GM23248 (cell line): ENCODE data around the gene JUP. TPM values are rescaled to one million over a fixed set of nuclear protein-coding genes. Genes with fewer than 3 reads are reported as not detected.

Source experiments
- DNase-seq: peaks from one replicate; pipeline ENCODE4 v3.0.0-alpha.2; 2015
- H2AFZ ChIP-seq: fragments of 200-600 bp; sonication (generic); 2 replicates; pipeline ENCODE4 v1.6.1; 2016; ENCODE audit warnings: antibody characterized with exemption
- H3F3A ChIP-seq: fragments of 200-600 bp; sonication (generic); 2 replicates; pipeline ENCODE4 v1.6.1; 2016; ENCODE audit warnings: mild to moderate bottlenecking, antibody characterized with exemption, mixed run types; ENCODE audit not compliant: insufficient read depth
- H3K27ac ChIP-seq: fragments of 200-600 bp; sonication (generic); 2 replicates; pipeline ENCODE4 v1.5.1; 2016; ENCODE audit warnings: mild to moderate bottlenecking
- H3K27me3 ChIP-seq: fragments of 200-600 bp; sonication (generic); replicated peaks from 2 replicates; pipeline ENCODE4 v1.6.1; 2016; ENCODE audit warnings: mild to moderate bottlenecking; ENCODE audit not compliant: insufficient read depth
- H3K36me3 ChIP-seq: fragments of 200-600 bp; sonication (generic); 2 replicates; pipeline ENCODE4 v1.6.1; 2016; ENCODE audit warnings: low read depth, mild to moderate bottlenecking
- H3K4me1 ChIP-seq: fragments of 200-600 bp; sonication (generic); 2 replicates; pipeline ENCODE4 v1.6.1; 2016; ENCODE audit warnings: mild to moderate bottlenecking; ENCODE audit not compliant: insufficient read depth
- H3K4me2 ChIP-seq: fragments of 200-600 bp; sonication (generic); one replicate; pipeline ENCODE4 v1.6.1; 2016; ENCODE audit warnings: mild to moderate bottlenecking; ENCODE audit not compliant: unreplicated experiment
- H3K4me3 ChIP-seq: fragments of 200-600 bp; sonication (generic); 2 replicates; pipeline ENCODE4 v1.5.1; 2016; ENCODE audit warnings: mild to moderate bottlenecking
- H3K79me2 ChIP-seq: fragments of 200-600 bp; sonication (generic); 2 replicates; pipeline ENCODE4 v1.6.1; 2016; ENCODE audit warnings: mild to moderate bottlenecking; ENCODE audit not compliant: insufficient read depth
- H3K9ac ChIP-seq: fragments of 200-600 bp; sonication (generic); 2 replicates; pipeline ENCODE4 v1.6.1; 2016; ENCODE audit warnings: mild to moderate bottlenecking
- H3K9me2 ChIP-seq: fragments of 200-600 bp; sonication (generic); 2 replicates; pipeline ENCODE4 v1.6.1; 2016; ENCODE audit warnings: mixed run types, mild to moderate bottlenecking, moderate library complexity; ENCODE audit not compliant: insufficient read depth
- H3K9me3 ChIP-seq: fragments of 200-600 bp; sonication (generic); one replicate; pipeline ENCODE4 v1.6.1; 2017; ENCODE audit warnings: low read depth
- H4K20me1 ChIP-seq: fragments of 200-600 bp; sonication (generic); 2 replicates; pipeline ENCODE4 v1.6.0; 2016; ENCODE audit not compliant: insufficient read depth
- EZH2 ChIP-seq: fragments of 200-600 bp; sonication (generic); IDR thresholded peaks from 2 replicates; pipeline ENCODE4 v1.6.1; 2018; ENCODE audit warnings: antibody characterized with exemption, mild to moderate bottlenecking; ENCODE audit not compliant: insufficient read depth, poor library complexity, severe bottlenecking
- EZH2phosphoT487 ChIP-seq: fragments of 200-600 bp; sonication (generic); IDR thresholded peaks from 2 replicates; pipeline ENCODE4 v1.6.1; 2018; ENCODE audit warnings: antibody characterized with exemption, moderate library complexity, mild to moderate bottlenecking, low read depth; ENCODE audit not compliant: insufficient read depth
- WGBS, 2 experiments: methylation state at CpG; one replicate each; pipeline ENCODE4 v1.1.6; 2015 to 2017; ENCODE audit warnings: low lambda C conversion rate in 2 of 2, low coverage in 1 of 2; ENCODE audit errors: missing lambda C conversion rate in 2 of 2; 5-methylcytosine and 5-hydroxymethylcytosine counted together
- in situ Hi-C: fragments of 300-500 bp; cut with MboI; formaldehyde crosslinking; loops from 2 replicates; pipeline ENCODE4 v1.15.0; 2020
- polyA plus RNA-seq: library from polyadenylated mRNA; unstranded; fragments of >200 nt; fragmentation: Nextera tagmentation; extraction: Ambion mirVana; gene quantifications from 2 replicates; pipeline ENCODE4 v1.2.1, GENCODE V29; 2016
- total RNA-seq: library from RNA; depleted of rRNA; stranded (reverse); fragments of >200 nt; shearing (Covaris generic); gene quantifications from 2 replicates; pipeline ENCODE4 v1.2.3, GENCODE V29; 2014

The JUP gene
- total and polyA plus RNA-seq, 2 experiments from 2014 or later = 2.3 to 3.6 TPM

- TF ChIP-seq EZH2 = no peak
- TF ChIP-seq EZH2phosphoT487 = no peak
- H3K27ac ChIP-seq = no peak overlapping the region
- no peak for DNase-seq
Observed at GRCh38 chr17:41822216-41823140, 36.0 kb upstream of the JUP start.

GRCh38 chr17:41821776-41822175, 35.3 kb upstream of the JUP start:
- H3F3A ChIP-seq = peaks cover 23% of the 10 kb centered on the region
- peaks cover 3% of the 10 kb centered on the region; the same call in 1 of the 2 replicates for H4K20me1 ChIP-seq
- WGBS, 2 experiments = 91 to 100% methylated on average over 5 to 14 of the region's 14 CpGs
- H3K9me2 ChIP-seq = no peaks in the 10 kb centered on the region
- in situ Hi-C loops = no loop called here
- TF ChIP-seq EZH2phosphoT487 = no peak
- TF ChIP-seq EZH2 = no peak
- no peaks in the 10 kb centered on the region for H3K27me3 ChIP-seq
- no peak overlapping the region for H3K4me3 ChIP-seq
- H3K4me1 ChIP-seq = no peaks in the 10 kb centered on the region
- H3K36me3 ChIP-seq = peaks cover 13% of the 10 kb centered on the region; the same call in 1 of the 2 replicates
- no peak overlapping the region for H3K4me2 ChIP-seq
- no peak overlapping the region for H3K9ac ChIP-seq
- H2AFZ ChIP-seq = no peak overlapping the region
- H3K9me3 ChIP-seq = no peaks in the 10 kb centered on the region
- peaks cover 19% of the 10 kb centered on the region for H3K79me2 ChIP-seq
- H3K27ac ChIP-seq = no peak overlapping the region
- no peak for DNase-seq

More at GRCh38 chr17:41822216-41823140, 36.0 kb upstream of the JUP start:
- Histone ChIP-seq H3F3A (peaks cover 23% of the 10 kb centered on the region), H3K79me2 (peaks cover 12% of the 10 kb centered on the region), H3K9me2 (no peaks in the 10 kb centered on the region), H3K4me1 (no peaks in the 10 kb centered on the region), H3K4me3 (no peak overlapping the region), H3K4me2 (no peak overlapping the region), H3K36me3 (peaks cover 9% of the 10 kb centered on the region; the same call in 1 of the 2 replicates), H3K9me3 (no peaks in the 10 kb centered on the region), H2AFZ (no peak overlapping the region), H3K9ac (no peak overlapping the region), H3K27me3 (no peaks in the 10 kb centered on the region), H4K20me1 (no peaks in the 10 kb centered on the region)
- in situ Hi-C loops = no loop called here
- 90 to 93% methylated on average over 12 of the region's 12 CpGs for WGBS, 2 experiments

- no peak overlapping the region for H3K27ac ChIP-seq
- in situ Hi-C loops = no loop called here
- DNase-seq = no peak
- H3K27me3 ChIP-seq = no peaks in the 10 kb centered on the region
- H3K4me3 ChIP-seq = no peak overlapping the region
- no peak overlapping the region for H3K4me2 ChIP-seq
- H3K9me2 ChIP-seq = no peaks in the 10 kb centered on the region
- H3K36me3 ChIP-seq = peaks cover 13% of the 10 kb centered on the region; the same call in 1 of the 2 replicates
- H3K4me1 ChIP-seq = peaks cover 15% of the 10 kb centered on the region
- no peak overlapping the region for H3K9ac ChIP-seq
- H3K9me3 ChIP-seq = no peaks in the 10 kb centered on the region
- TF ChIP-seq EZH2 = no peak
- no peak for TF ChIP-seq EZH2phosphoT487
- peaks cover 9% of the 10 kb centered on the region; the same call in 1 of the 2 replicates for H4K20me1 ChIP-seq
- H3K79me2 ChIP-seq = peaks cover 56% of the 10 kb centered on the region
- 93 to 94% methylated on average over 15 to 20 of the region's 20 CpGs for WGBS, 2 experiments
- H3F3A ChIP-seq = peaks cover 17% of the 10 kb centered on the region; the same call in 1 of the 2 replicates
- H2AFZ ChIP-seq = no peak overlapping the region
Observed at GRCh38 chr17:41818024-41818423, 31.5 kb upstream of the JUP start.

- H3K9ac ChIP-seq = no peak overlapping the region
- no peak overlapping the region for H2AFZ ChIP-seq
- H3K27ac ChIP-seq = no peak overlapping the region
- H3K9me2 ChIP-seq = no peaks in the 10 kb centered on the region
- H3K79me2 ChIP-seq = peaks cover 61% of the 10 kb centered on the region
- DNase-seq = no peak
- in situ Hi-C loops = no loop called here
- H3K36me3 ChIP-seq = peaks cover 13% of the 10 kb centered on the region; the same call in 1 of the 2 replicates
- 0 out of 2 replicates have a peak, but pooled peaks cover 9% of the 10 kb centered on the region for H3F3A ChIP-seq
- peaks cover 9% of the 10 kb centered on the region; the same call in 1 of the 2 replicates for H4K20me1 ChIP-seq
- H3K4me3 ChIP-seq = no peak overlapping the region
- TF ChIP-seq EZH2 = no peak
- TF ChIP-seq EZH2phosphoT487 = no peak
- peaks cover 15% of the 10 kb centered on the region for H3K4me1 ChIP-seq
- H3K27me3 ChIP-seq = no peaks in the 10 kb centered on the region
- H3K9me3 ChIP-seq = no peaks in the 10 kb centered on the region
- no peak overlapping the region for H3K4me2 ChIP-seq
- 92 to 96% methylated on average over 23 of the region's 23 CpGs for WGBS, 2 experiments
Observed at GRCh38 chr17:41816637-41817320, 30.3 kb upstream of the JUP start.
